GM21717 (cell line): ENCODE results near the gene BRD7.

Experiments used
- ATAC-seq: cut with Tn5 transposase; IDR thresholded peaks from one replicate; pipeline ENCODE4 v1.9.1; 2021; ENCODE audit warnings: mild to moderate bottlenecking, moderate library complexity; ENCODE audit not compliant: unreplicated experiment

BRD7 gene

DNA sequence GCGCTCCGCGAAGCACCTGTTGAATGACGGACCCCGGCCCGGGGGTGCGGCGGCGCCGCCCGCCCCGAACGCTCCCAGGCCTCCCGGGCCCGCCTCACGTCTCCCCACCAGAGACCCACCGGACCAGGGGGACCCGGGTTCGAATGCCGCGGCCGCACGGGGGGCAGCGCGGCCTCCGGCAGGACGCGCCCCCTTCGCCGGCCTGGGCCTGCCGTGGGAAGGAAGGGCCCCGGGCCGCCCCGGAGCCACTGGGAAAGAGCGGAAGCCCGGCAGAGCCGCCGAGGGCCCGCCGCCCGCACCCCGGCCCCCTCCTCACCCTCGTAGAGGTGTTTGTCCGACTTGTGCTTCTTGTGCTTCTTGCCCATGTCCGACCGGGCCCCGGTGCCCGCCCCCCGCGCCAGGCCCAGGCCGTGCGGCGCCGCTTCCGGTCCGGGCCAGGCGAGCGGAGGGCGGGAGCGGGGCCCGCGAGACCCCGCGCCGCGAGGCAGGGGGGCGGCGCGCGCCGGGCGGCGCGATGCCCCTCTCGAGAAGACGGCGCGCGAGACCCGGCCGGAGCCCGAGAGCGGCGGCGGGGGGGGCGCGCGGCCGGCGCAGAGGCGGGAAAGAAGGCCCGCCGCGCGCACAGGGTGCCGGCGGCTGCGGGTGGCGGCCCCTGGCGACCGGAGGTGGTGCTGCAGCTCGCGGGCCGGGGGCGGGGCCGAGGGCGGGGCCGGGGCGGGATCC, at the start of gene BRD7:
Gene BRD7, minus strand, starts transcription at position 579 of the 723 bp plus-strand sequence. Its CDS starts 214 bp downstream, at position 365.
- peak; percentile 62 for ATAC-seq

DNA sequence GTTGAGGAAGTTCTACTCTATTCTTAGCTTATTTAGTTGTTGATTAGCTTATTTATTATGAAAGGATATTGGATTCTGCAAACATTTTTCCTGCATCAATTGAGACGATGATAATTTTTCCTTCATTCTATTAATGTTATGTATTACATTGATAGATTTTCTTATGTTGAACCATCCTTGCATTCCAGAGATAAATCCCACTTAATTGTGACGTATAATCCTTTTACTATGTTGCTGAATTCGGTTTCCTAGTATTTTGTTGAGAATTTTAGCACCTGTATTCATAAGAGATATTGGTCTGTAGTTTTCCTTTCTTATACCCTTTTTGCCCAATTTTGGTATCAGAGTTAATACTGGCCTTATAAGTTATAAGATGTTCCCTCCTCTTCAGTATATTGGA, 47.6 kb upstream of the BRD7 start:
- ATAC-seq, result no peak

DNA sequence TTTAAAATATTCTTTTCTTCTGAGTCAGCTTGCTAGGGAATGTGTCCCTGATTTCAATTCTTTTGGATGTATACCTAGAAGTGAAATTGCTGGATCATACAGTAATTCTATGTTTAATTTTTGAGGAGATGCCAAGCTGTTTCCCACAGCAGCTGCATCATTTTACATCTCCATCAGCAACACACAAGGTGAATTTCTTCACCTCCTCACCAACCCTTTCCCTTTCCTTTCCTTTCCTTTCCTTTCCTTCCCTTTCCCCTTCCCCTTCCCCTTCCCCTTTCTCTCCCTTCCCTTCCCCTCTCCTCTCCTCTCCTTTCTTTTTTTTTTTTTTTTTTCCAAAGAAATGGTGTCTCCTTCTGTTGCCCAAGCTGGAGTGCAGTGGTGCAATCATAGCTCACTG, 45.4 kb upstream of the BRD7 start:
- no peak for ATAC-seq

GRCh38 chr16:50411034-50411433, 42.2 kb upstream of the BRD7 start:
- ATAC-seq, result no peak

GRCh38 chr16:50408001-50408561, 39.3 kb upstream of the BRD7 start:
- no peak for ATAC-seq

DNA sequence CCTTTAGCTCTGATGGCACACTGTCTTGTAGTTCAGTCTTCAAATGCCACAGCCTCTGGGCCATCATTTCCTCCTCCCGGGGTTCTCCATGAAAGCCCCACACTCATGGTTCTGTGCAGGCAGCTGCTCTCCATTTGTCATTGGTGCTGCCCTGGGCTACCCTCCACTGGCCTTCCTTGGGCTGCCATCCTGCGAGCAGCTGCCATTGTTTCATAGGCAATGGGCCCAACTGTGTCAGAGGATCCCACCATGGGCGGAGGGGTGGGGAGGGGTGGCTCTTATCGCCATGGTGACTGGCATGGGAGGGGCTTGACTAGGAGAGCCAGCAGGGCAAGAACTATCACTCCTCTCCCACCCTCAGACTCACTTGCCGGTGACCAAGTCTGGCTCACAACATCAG, 38.6 kb upstream of the BRD7 start:
- no peak for ATAC-seq

DNA sequence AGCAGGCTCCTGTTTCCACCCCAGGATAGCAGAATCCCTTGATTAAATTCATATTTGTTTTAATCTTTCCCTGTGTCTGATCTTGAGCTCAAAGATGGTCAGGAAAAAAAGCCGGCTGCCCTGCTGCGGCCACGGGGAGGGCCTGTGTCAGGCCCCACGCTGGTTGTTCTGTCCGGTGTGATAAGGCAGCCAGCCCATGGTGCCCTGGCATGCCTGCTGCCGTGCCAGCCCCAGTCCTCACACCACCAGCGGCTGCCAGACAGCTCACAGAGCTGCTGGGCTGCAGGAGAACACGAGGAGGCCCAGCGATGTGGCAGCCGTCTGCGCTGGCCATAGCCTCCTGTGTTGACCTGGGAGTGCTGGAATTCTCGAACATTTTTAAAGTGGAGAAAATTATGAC, 34.7 kb upstream of the BRD7 start:
- ATAC-seq, result no peak

- no peak for ATAC-seq
These were observed 33.6 kb upstream of the BRD7 start for GRCh38 chr16:50402298-50402895.

DNA sequence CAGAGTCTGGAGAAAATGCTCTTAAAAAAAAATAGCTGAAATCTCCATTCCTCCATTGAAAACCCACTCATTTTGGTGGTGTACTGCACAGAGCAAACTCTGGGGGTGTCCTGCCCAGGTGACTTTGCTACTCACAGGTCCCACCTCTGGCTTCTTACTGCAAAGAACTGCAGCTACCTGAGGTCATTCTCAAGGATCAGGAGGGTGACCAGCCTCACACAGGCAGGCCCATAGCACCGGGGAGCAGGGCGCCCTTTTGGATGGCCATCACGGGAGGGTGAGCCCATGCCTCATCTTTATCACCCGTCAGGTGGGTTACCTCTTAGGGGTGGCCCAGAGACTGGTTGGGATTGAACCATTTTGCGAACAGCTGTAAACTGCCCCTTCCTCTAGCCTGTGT, 32.6 kb upstream of the BRD7 start:
- ATAC-seq, result no peak

DNA sequence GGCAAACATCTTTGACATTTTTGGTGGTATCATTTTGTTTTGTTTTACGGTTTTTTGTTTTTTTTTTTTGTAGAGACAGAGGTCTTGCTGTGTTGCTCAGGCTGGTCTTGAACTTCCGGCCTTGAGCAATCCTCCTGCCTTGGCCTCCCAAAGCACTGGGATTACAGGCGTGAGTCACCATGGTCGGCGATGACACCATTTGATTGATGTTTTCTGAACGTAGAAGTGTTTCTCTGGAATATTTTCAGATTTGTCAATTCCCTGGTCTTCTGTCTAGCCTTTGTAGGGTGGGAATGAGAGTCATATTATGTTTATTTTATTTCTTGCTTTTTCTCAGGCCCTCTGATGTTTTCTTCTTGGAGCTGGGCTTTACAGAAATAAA, 32.2 kb upstream of the BRD7 start:
- ATAC-seq, result no peak

- no peak for ATAC-seq
These were observed 31.7 kb upstream of the BRD7 start for GRCh38 chr16:50400312-50400966.

GRCh38 chr16:50399411-50399810, 30.6 kb upstream of the BRD7 start:
- ATAC-seq, result no peak

GRCh38 chr16:50398336-50398735, 29.5 kb upstream of the BRD7 start:
- no peak for ATAC-seq

GRCh38 chr16:50396761-50397535, 28.2 kb upstream of the BRD7 start:
- ATAC-seq, result no peak

DNA sequence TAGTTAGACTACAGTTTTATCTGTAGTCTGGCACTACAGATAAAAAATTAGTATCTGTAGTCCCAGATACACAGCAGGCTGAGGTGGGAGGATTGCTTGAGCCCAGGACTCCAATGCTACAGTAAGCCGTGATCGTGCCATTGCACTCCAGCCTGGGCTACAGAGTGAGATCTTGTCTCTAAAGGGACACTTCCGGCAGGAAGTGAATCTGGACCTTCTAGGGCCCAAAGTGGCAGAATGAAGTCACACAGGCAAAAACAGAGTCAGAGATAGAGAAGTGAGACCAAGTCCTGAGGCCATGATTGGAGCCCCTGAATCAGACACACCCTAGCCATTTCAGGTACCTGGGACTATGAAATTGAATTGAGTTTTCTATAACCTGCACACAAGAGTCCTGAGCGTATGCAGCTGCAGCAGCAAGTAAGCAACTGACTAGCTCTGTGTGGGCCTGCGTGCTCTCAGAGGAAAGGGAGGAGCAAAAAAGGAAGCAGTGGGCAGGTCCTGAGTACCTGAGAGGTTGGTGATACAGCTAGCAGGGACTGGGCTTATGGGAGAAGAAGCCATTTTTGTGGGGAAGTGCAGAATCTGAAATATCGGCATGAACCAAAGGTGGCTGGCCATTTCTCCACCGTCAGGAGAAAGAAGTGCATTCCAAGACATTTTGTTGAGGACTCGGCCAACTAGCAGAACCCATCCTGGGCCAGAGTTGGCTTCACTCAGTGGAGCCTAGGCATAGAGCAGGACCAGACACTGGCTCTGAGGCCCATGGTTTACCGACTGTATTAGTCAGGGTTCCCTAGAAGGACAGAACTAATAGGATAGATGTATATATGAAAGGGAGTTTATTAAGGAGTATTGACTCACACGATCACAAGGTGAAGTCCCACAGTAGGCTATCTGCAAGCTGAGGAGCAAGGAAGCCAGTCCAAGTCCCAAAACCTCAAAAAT, 27.2 kb upstream of the BRD7 start:
- ATAC-seq, result no peak

- ATAC-seq, result no peak
These were observed 25.3 kb upstream of the BRD7 start for GRCh38 chr16:50393858-50394802.

DNA sequence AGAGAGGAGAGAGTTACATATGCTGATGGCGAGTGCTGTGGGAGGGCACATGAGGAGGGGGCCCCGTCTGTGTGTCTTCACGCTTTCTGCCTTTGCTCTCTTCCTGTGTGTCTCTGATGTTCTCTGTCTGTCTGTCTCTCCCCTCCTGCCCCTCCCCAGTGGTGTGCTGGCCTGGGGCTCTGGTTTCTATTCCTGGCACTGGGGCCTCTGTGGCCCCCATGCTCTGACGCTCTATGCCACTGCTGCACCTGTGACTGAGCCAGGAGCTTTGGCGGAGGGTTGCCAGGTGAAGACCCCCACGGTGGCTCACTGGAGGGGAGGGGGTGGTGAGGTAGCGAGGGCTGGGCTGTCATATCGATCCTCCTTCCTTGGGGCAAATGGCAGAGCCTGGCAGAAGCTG, 24.6 kb upstream of the BRD7 start:
- no peak for ATAC-seq

DNA sequence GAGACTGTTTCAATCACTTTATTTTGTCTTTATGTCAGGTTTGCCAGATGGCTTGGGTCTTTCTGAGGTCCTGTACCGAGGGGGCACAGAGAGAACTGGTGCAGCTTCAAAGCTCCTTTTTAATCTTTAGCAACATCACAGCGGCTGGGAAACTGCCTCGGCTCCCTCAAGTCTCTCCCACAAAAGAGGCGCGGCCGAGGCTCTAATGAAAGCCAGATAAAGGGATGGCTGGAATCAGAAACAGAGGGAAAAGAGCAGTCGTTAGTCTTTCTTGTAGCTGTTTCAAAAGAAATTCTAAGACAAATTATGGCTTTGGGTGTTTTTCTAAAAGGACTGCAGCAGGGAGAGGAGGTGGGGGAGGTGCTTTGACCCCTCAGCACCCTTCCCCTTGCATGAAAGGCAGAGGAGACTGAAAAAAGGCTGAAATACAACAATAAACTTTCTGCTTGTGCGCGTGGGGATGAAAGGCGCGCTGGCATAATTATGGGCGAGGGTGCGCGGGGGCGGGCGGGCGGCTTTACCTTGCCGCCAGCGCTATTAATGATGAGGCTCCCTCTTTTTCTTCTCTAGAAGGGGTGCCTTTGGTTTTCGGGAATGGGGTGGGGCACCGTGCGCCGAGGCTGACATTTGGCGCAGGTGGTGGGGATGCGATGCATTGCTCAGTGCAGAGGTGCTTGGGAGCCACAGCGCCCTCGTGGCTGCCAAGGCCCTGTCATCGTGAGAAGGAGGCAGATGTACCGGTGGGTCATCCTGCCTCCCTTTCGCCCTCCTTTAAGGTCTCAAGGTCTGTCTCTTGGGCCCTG, 22.3 kb upstream of the BRD7 start:
- no peak for ATAC-seq
